AG08396 (cell line): ENCODE data around the gene CCNL2.
"Not testable (repeated sequence)": the region's sequence is repeated elsewhere in the genome, so short reads cannot be mapped to it uniquely, and the experiment has no call there.

ENCODE experiments used
- DNase-seq: peaks from one replicate; pipeline ENCODE4 v3.0.0; 2012; ENCODE audit warnings: low spot score, mixed read lengths

The CCNL2 gene

GRCh38 chr1:1399872-1400575 lies 889 bp upstream of the CCNL2 start:
- DNase-seq, result peak; percentile 31

DNA sequence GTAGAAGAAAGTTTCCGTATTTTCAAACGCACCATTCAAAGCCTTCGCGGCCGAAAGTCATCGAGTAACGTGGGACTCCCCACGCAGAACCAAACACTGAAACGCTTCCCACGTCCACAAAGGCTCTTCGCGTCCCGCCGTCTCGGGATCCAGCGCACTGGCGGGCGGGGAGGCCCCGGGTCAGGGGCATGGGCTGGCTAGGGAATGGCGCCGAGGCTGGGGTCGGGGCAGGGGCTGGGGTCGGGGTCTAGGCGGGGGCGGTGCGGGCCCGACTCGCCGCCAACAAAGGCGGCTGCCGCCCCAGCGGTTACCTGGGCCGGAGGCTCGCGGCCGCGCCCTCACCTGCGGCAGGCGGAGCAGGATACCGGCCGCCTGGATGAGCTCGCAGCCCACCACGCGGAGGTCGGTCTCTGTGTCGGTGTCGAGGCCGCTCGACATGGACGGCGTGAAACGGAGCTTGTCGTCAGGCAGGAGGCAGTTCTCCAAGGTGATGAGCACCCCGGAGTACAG lies 403 bp downstream of the CCNL2 start:
- DNase-seq, result no peak

- DNase-seq, result no peak
Measured at GRCh38 chr1:1397839-1398523, 1.2 kb downstream of the CCNL2 start.

GRCh38 chr1:1395166-1395565 lies 4.0 kb downstream of the CCNL2 start:
- no peak for DNase-seq

DNA sequence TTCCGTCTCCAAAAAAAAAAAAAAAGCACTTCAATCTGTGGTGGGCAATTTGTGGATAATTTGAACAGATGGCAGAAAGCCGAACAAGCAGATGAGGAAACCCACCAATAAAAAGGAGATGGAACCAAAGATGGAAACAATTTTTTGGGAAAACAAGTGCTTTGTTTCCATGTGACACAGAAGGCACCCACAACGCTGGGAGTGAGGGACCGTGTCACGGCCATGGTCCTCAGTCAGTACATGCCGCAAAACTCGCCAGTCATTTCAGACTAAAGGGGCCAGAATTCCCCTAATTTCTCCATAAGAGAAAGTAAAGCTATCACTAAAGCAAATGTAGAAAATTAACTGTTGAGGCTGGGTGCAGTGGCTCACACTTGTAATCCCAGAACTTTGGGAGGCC lies 5.0 kb downstream of the CCNL2 start:
- no peak for DNase-seq

DNA sequence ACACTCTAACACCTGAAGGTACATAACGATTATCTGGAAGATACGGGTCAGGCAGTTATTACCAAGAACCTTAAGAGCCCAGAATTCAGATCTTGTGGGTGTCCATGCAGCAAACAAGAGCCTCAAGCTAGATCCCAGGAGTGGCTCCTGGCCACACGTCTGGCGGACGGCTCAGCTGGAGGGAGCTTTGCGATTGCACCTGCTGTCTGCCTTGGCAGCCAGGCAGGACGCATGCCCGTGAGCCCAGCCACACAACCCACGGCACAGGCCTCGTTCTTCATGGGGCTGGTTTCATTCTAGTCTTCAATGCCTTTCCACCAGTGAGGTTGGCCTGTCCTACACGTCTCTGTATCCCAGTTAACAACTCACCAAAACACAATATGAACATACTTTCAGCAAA lies 5.7 kb downstream of the CCNL2 start:
- no peak for DNase-seq

DNA sequence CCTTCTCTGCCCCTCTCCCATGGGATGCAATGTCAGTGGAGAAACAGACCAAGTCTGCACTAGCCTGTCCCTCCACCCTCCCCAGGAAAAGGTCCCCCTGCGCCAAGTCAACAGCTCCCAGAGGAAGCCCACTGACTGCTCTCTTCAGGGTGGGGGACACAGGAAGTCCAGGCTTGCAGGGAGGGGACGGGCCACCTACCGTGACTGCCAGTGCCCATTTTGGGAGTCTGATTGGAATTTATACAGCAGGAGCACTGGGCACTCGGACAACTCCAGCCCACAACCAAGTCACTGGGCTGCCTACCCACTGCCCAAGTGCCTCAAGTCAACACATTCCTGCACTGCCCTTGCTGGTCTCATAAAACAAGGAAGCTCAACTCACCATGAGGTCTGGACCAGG lies 6.1 kb downstream of the CCNL2 start:
- no peak for DNase-seq

GRCh38 chr1:1391225-1391624 lies 7.9 kb downstream of the CCNL2 start:
- no peak for DNase-seq

- no peak for DNase-seq
Measured at GRCh38 chr1:1390675-1391074, 8.5 kb downstream of the CCNL2 start.

- no peak for DNase-seq
Measured at GRCh38 chr1:1388078-1388472, 11.1 kb downstream of the CCNL2 start.

DNA sequence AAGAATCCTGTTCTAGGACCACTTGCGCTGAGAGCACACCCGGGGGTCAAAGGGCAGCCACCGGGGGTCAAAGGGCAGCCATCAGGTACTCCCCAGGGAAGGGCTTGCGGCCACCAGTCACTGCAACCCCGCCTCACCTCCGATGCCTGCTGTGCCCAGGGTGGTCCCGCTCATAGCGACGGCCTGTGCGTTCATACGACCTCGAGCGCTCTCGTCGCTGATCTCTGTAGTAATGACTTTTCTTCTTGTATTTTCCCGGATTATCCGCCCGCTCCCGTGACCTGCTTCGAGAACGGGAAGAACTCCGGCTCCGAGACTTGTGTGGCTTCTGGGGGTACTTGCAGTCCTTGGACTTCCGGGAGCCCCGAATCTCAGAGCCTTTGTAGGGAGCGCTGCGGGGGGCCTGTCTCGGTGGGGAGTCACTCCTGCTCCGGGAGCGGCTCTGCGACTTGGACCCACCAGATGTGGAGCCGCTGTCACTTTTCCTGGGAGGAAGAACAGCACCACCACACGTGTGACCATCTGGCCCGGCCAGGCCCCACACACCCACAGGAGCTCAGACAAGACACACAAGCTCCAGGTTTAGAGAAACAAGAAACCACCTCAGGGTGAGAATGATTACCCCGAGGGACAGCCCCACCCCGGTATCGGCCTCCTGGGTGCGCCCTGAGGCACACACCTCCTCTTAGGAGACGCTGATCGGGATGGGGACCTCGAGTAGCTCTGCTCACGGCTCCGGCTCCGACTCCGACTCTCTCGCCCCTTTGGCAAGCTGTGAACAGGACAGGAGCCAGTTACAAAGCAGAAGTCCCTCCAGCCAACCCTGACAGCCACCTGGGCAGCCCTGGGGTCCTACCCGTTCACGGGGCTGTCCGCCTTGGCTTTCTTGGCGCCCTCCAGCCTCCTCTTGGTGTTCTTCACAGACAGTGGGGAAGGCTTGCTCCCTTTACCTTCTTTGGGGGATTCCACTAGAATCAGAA lies 11.7 kb downstream of the CCNL2 start:
- no peak for DNase-seq

GRCh38 chr1:1385931-1386330 lies 13.2 kb downstream of the CCNL2 start:
- DNase-seq, result no peak

DNA sequence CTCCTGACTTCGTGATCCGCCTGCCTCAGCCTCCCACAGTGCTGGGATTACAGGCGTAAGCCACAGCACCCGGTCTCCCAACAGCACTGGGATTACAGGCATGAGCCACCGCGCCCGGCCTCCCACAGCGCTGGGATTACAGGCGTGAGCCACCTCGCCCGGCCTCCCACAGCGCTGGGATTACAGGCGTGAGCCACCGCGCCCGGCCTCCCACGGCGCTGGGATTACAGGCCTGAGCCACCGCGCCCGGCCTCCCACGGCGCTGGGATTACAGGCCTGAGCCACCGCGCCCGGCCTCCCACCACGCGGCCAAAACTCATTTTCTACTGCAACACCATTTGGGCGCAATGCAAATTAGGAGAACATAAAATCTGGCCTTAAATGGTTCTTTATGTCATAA lies 13.8 kb downstream of the CCNL2 start:
- not testable (repeated sequence) for DNase-seq

GRCh38 chr1:1381294-1381693 lies 17.8 kb downstream of the CCNL2 start:
- no peak for DNase-seq

DNA sequence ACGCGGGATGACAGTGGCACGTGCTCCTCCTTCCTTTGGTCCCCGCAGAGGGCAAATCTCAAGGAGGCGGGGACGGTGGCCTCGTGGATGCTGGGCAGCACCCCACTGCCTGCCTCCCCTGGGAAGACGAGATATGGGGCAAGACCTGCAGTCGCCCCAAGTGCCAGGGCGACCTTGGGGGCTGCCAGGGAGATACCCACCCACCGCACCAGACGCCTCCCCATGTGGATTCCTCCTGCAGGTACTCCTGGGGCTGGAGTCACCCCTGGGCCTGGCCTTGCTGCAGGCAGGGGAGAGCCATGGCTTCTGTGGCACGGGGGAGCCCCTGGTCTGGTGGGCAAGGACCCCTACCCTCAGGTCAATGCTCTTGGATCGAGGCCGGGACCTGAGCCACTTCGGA lies 18.3 kb downstream of the CCNL2 start:
- no peak for DNase-seq

GRCh38 chr1:1377540-1378205 lies 21.5 kb downstream of the CCNL2 start:
- DNase-seq, result no peak

DNA sequence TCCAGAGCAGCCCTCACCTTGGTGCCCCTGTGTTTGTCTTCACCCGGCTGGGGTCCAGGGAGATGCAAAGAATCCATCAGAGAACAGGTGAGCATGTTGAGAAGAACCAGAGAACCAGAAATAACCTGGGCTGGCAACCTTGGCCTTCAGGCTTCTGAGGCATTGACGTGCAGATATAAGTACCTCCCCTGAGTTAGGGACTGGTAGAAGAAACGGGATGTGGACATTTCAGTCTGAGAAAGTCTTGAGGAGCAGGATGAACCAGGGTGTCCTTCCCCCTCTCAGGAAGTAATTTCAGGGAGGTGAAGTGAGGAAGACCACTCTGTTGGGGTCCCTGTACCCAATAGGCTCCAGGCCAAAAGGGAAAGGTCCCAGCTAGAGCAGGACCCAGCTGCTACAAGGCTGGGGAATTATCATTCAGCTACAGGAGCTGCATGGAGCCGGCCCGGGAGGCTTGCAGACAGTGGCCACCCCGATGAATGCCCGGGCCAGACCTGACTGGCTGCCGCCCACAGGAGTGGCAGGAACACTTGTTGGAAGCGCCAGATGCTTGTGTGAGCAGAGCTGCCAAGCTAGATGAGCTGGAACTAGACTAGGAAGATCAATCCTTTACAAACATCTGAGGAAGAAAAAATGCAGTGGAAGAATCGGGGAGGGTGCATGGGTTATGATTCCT lies 22.4 kb downstream of the CCNL2 start:
- DNase-seq, result no peak

DNA sequence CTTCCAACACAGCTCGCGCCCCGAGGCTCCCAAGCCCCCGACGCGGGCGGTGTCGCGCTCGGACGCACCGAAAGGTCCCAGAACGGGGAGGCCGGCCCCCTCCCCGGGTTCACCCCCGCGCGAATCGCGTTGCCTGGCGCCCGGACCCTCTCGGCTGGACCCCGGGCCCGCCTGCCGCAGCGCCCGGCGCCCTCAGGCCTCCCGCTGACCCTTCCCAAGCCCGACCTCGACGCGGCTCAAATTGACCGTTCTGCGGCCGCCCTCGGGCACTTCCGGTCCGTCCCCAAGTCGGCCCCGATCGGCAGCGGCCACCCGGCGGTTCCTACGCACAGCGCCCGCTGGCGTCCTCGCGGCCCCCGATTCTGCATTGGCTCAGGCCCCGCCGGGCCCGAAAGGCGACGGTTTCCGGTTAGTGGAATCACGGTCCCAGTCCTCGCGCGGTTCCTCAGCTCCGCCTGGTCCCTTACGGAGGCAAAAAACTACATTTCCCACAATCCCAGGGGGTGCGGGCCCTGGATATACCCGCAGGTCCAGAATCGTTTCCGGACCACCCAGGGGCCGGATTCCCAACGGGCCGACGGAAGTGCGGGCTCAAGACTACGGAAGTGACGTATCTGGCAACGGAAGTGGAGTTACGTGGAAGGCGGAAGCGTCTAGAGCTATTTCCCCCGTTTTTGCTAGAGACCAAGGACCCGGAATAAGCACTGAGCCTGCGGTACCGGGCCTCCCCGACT lies 24.0 kb downstream of the CCNL2 start, which contains the start of gene AURKAIP1:
Gene AURKAIP1 (minus strand): TSS at position 279 of the 734 bp plus-strand sequence. CDS start 451 bp downstream, outside the sequence.
- DNase-seq, result peak; percentile 99

DNA sequence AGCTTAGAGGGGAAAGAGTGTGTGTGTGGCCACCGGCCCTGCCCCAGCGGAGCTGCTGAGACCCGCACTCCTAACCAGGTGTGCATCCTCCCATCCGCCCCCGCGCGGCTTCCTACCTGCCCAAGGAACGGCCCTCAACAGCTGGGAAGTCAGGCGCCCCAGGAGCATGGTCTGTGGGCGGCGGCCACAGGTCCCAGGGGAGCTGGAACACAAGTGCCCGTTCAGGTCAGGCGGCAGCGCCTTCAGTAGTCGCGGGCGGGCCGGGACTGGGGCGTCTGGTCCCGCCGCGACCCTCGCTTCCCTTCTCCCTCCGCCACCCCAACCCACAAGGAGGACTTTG lies 24.6 kb downstream of the CCNL2 start:
- no peak for DNase-seq

GRCh38 chr1:1373815-1374588 lies 25.1 kb downstream of the CCNL2 start:
- DNase-seq, result no peak
